ENCODE data around the gene WDR75.

DNA sequence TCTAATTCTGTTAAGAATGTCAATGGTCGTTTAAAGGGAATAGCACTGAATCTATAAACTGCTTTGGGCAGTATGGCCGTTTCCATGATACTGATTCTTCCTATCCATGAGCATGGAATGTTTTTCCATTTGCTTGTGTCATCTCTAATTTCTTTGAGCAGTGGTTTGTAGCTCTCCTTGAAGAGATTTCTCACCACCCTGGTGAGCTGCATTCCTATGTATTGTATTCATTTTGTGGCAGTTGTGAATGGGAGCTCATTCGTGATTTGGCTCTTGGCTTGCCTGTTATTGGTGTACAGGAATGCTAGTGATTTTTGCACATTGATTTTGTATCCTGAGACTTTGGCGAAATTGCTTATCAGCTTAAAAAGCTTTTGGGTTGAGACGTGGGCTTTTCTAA lies 38.3 kb upstream of the WDR75 start:
- TF ChIP-seq EZH2 (IDR thresholded peaks at IDR 0.05) (no peak), POLR2AphosphoS5 (IDR thresholded peaks at IDR 0.05; ENCODE audit: borderline replicate concordance, low read depth, low read length) (no peak)

Measured in SK-N-MC (cell line).